Body of pancreas (tissue), 4 donors: ENCODE results near the gene C20orf96.

Experiments
- POLR2A ChIP-seq, 3 donors: fragments of 450-650 bp; IDR thresholded peaks; one replicate each; pipeline ENCODE4 v1.6.1; 2016; ENCODE audit warnings: antibody characterized with exemption in 3 of 3, mild to moderate bottlenecking in 2 of 3
- TF ChIP-seq, protein P1 (sequence below), 7 experiments: fragments of 450-650 bp in 4 of 7; fragments of 200-600 bp in 3 of 7; sonication (generic) in 3 of 7; IDR thresholded peaks; one replicate each; pipeline ENCODE4 v1.5.1; 2016 to 2019; ENCODE audit warnings: antibody characterized with exemption in 7 of 7

DNA sequence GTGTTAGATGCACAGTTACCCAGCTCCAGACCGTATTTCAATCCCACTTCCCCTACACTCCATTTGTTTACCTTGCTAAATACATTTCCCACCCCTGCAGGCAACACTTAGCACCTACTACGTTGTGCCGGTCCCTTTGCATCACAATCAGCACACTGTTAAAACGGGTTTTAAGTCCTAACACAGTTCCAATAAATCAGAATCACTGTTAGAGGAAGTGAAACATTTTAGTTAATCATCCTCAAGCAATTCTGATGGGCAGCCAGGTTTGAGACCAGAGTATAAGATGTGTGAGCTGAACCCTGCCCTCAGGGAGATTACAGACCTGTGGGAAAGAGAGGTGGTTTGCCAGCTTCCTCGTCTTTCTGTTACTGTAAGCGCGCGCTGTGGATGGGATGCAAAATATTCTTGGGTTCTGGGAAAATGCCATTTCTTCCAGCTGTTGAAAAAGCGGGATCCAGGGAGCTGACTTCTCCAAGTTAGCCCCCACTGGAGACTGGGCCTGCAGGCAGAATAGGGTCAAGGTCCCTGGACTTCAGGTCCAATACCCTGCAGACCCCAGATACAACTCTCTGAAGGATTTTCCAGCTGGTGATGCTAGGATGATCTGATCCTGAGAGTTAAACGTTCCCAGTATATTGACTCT, 9.9 kb upstream of the C20orf96 start:
- TF ChIP-seq POLR2A (IDR thresholded peaks at IDR 0.05), result no peak
- TF ChIP-seq, protein P1, sequence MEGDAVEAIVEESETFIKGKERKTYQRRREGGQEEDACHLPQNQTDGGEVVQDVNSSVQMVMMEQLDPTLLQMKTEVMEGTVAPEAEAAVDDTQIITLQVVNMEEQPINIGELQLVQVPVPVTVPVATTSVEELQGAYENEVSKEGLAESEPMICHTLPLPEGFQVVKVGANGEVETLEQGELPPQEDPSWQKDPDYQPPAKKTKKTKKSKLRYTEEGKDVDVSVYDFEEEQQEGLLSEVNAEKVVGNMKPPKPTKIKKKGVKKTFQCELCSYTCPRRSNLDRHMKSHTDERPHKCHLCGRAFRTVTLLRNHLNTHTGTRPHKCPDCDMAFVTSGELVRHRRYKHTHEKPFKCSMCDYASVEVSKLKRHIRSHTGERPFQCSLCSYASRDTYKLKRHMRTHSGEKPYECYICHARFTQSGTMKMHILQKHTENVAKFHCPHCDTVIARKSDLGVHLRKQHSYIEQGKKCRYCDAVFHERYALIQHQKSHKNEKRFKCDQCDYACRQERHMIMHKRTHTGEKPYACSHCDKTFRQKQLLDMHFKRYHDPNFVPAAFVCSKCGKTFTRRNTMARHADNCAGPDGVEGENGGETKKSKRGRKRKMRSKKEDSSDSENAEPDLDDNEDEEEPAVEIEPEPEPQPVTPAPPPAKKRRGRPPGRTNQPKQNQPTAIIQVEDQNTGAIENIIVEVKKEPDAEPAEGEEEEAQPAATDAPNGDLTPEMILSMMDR (IDR thresholded peaks at IDR 0.05), result no peak
